ENCODE measurements around the gene TREM2. TPM values are rescaled to one million over a fixed set of nuclear protein-coding genes. Genes with fewer than 3 reads are reported as not detected.
A peak's percentile ranks its signal among the peaks of the same experiment; 100 is the strongest.
"Not testable (repeated sequence)": the region's sequence is repeated elsewhere in the genome, so short reads cannot be mapped to it uniquely, and the experiment has no call there.

The TREM2 gene
- total RNA-seq, 1 donor from 2014 or later: not detected

DNA sequence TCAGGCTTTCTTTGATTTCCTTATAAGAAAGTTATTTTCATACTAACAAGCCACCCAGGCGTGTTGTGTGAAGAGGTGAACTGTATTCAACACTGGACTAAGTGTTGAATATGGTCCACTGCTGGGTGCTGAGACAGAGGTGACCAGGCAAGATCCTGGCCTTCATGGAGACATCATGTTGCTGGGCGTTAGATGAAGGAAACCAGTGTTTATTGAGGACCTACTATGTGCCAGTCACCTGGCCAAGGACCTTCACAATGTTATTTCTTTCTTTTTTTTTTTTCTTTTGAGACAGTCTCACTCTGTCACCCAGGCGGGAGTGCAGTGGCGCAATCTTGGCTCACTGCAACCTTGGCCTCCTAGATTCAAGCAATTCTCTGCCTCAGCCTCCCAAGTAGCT, 6.9 kb downstream of the TREM2 start:
- no peak for DNase-seq (ENCODE audit: low read depth)

DNA sequence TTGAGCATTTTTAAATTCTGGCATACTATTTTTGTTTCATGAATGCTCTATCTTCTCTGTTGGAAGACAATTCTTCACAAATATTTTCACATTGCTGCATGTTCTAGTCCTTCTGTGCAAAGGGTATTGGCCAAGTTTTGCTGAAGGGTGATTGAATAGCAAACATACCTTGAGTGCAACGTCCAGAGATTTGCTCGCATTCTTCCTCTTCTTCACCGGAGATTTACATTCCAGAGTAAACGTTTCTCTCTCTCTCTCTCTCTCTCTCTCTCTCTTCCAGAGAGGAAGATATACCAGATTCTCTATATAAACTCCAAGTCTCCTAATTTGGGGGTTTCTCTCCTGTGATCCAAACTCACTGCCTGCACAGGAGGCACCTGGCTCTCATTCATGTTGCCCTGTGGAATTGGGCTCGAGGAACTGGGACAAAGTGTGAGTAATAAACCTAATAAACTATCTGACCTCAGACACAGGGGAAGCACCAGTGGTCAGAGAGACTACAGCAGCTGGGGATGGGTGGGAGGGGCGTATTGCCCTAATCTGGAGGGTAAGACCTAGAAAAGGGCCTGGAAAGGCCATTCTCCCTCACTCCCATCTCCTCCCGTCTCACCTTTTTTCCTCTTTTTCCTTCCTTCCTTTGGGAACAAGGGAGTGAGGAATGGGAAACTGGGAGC, 7.6 kb downstream of the TREM2 start:
- DNase-seq (ENCODE audit: low read depth): peak; percentile 79

DNA sequence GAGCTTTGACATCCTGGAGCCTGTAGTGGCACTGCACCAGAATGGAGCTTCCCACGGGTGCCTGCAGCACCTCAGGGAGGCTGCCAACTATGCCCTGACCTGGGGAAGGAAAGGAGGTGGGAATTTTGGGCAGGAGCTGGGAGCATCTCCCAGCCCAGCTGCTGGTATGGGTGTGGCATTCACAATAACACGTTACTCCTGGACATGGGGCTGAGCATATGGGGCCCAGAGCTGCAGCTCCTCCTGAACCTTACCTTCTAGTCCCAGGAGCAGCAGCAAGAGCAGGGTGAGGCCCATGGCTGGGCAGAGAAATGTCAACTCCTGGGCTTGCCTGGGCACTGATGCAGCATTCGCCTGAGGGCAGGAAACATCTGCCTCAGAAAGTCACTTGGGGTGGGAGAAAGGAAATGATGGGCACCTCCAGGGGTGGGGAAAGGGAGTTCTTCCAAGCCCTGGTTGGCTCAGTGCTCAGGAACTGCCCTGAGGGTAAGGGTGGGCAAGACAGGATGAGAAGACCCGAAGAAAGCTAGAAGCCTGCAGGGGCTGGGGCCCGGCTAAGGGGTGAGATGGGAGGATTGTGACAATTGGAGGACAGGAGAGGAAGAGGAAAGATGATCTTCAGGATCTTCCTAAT, 8.8 kb downstream of the TREM2 start, which contains the start of gene TREML1:
TSS of gene TREML1 (minus strand) at position 356 of the 634 bp plus-strand sequence. CDS start at position 297, 59 bp downstream.
- DNase-seq (ENCODE audit: low read depth): no peak

DNA sequence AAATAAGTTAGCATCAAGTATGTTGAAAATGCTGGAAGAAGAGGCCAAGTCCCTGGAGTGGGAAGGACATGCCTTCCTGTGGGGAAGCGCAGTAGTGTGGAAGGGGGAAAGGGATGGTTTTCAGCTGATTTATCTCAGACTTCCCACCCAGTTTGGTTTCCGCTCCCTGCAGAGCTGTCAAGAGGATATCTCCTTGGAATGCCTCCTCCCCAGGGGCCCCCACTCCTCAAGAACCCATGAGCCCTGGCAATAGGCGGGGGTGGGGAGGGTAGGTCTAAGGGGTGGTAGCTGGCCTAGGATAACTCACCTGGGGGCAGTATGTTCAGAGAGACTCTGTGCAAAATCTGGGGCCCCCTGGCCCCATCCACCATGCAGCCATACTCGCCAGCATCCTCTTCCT, 9.5 kb downstream of the TREM2 start:
- no peak for DNase-seq (ENCODE audit: low read depth)

DNA sequence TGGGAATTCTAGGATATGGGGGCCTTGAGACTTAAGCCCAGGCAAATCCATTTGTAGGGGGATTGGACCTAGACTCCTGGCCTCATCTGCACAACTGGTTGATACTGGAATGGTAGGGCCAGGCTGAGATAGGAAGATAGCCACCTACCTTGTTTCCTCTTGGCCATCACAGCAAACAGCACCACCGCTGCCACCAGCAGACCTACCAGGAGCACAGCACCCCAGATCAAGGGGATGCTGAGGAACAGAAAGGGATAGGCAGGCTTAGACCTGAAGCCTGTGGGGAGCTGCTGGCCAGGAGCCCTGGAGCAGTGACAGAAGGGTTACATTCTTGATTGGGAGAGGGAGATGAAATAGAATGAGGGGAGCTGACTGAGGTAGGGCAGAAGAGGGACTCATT, 12.2 kb downstream of the TREM2 start:
- DNase-seq (ENCODE audit: low read depth): no peak

DNA sequence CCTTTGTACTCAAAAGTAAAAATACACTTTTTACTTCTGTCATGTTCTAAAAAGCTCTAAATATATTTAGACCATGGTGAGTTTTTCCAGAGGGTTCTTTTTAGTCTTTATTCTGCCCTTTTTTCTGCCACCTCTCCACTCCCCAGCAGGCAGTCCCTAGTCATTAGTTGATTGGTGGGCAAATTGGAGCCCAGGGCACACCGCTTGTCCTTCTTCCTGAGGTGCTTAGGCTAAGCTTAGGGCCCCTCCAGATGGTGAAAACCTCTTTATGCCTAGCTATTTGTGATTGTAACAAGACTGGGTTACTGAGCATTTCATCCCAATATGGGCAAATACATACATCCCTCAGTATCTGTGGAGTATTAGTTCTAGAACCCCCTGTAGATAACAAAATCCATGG, 15.0 kb downstream of the TREM2 start:
- no peak for DNase-seq (ENCODE audit: low read depth)

DNA sequence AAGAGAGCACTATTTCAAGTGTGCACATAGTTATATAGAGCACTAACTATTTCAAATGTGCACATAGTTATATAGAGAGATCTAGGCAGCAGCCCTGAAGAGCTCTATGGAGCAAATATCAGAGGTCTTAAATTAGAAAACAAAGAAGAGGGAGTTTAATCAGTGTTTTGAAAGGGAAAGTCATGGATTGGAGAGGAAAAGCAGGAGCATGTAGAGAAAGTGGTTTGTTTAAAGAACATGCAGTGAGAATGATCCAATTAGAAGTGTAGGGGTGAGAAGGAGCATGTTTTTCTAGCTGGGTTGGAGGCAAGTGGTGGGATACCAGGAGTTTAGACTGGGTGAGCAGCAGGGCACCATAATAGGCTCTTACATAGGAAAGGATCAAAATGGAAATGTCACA, 26.0 kb downstream of the TREM2 start:
- DNase-seq (ENCODE audit: low read depth): no peak

DNA sequence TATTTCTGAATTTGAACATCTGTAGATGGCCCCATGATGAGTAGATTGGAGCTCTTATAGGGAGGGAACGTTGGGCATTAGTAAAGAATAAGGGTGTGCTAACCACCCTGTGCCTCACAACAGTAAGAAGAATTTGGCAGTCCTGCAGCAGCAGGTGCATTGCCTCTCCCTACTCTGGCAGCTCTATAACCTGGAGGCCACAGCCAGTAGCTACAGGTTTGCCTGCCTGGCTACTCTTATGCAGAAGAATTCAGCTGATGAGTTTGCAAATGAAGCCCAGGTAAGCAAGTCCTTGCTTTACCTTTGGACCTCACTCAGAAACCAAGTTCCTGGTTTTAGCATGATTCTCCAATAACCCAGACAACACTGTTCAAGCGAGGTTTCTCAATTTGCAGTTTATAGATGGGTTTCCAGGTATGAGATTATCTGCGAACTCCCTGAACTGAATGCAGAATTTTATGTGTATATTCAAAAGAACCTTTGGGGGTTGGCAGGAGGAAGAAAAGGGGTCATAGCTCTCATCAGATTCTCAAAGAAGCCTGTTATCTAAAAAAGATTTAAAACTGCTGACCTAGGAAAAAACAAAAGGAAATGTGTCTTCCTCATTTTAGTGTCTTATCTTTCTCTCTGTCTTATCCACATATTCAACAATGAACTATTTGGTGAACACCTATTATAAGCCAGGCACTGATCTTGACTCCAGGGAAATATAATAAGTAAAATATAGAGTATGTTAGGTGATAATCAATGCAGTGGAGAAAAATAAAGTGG, 27.7 kb downstream of the TREM2 start:
- DNase-seq (ENCODE audit: low read depth): no peak

- no peak for DNase-seq (ENCODE audit: low read depth)
Measured at GRCh38 chr6:41132254-41132653, 30.7 kb downstream of the TREM2 start.

GRCh38 chr6:41125282-41125681, 37.6 kb downstream of the TREM2 start:
- no peak for DNase-seq (ENCODE audit: low read depth)

DNA sequence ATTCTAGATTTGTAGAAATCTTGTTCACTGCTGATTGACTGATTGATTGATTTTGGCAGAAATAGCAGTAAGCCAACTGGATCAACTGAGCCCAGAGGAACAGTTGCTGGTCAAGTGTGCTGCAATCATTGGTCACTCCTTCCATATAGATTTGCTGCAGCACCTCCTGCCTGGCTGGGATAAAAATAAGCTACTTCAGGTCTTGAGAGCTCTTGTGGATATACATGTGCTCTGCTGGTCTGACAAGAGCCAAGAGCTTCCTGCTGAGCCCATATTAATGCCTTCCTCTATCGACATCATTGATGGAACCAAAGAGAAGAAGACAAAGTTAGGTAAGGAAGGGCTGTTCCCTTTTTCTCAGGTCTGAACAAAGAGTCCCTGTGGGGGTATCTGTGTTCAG, 40.0 kb downstream of the TREM2 start:
- no peak for DNase-seq (ENCODE audit: low read depth)

DNA sequence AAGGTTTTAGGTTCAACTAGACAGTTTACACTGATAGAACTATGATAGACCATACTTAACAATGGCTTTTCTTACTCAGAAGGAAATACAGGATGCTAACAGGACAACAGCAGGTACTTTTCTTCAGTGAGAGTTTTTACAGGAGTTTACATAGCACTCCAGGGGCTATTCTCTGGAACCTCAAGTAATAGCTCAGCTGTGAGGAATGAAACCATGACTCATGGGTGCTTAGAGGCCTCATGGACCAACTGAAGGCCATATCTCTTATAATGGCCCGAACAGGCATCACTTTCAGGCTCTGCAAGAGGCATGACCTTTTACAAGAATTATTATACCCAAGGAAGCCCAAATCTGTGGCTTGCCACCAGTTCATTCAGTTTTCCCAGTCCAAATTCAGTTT, 40.5 kb downstream of the TREM2 start:
- DNase-seq (ENCODE audit: low read depth): peak; percentile 5

- no peak for DNase-seq (ENCODE audit: low read depth)
Measured at GRCh38 chr6:41120058-41120457, 42.9 kb downstream of the TREM2 start.

DNA sequence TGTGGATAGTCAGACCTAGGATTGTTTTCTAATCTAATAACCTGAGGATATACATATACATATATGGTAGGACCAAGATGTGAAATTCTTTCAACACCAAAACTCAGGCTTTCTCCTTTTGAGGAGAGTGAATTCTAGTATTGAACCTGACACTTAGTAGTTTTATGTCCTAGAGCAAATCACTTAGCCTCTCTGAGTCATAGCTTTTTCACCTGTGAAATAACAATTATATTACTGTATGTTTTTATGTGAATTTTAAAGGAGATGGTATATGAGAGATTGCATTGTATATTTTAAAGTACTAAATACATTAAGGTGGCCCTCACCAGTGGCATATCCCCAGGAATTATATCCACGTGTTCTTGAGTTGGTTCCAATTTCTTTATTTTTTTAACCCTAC, 43.4 kb downstream of the TREM2 start:
- DNase-seq (ENCODE audit: low read depth): no peak

- not testable (repeated sequence) for DNase-seq (ENCODE audit: low read depth)
Measured at GRCh38 chr6:41115027-41115426, 47.9 kb downstream of the TREM2 start.

DNA sequence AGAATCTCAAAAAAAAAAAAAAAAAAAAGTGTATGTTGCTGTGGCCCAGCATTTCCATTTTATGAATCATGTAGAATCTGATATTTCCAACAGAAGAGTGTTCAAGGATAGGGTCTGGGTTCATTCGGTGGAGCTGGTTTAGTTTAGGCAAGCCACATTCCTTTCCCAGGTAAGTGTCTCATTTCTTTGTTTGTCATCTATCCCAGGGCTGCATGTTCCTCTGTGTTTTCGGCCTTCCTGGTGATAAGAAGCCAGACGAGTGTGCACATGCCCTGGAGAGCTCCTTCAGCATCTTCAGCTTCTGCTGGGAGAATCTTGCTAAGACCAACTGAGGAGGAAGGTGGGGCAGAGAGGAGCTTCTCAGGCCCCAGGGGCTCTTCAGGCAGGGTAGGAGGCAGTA, 51.9 kb downstream of the TREM2 start:
- DNase-seq (ENCODE audit: low read depth): no peak

Other genes with a start within 250 kb of the TREM2 start
- 2.3 and 2.7 TPM in 2 replicates for gene UNC5CL, start 123.9 kb downstream of the TREM2 start, total RNA-seq
- not detected in 2 replicates for gene TSPO2, start 120.6 kb downstream of the TREM2 start, total RNA-seq
- gene APOBEC2, start 109.9 kb downstream of the TREM2 start, total RNA-seq: 110 and 231 TPM in 2 replicates
- gene OARD1, start 90.8 kb downstream of the TREM2 start, total RNA-seq: 10.2 and 18.8 TPM in 2 replicates
- 17.2 and 20.9 TPM in 2 replicates for gene NFYA, start 90.1 kb downstream of the TREM2 start, total RNA-seq
- not detected in 2 replicates for gene TREML1, start 8.8 kb downstream of the TREM2 start, total RNA-seq
- gene TREML2, start 38.0 kb upstream of the TREM2 start, total RNA-seq: not detected in 2 replicates
- gene TREML4, start 65.2 kb upstream of the TREM2 start, total RNA-seq: not detected in 2 replicates
- not detected in 2 replicates for gene TREM1, start 123.6 kb upstream of the TREM2 start, total RNA-seq
- gene NCR2, start 172.5 kb upstream of the TREM2 start, total RNA-seq: not detected in 2 replicates

All from myocyte (in vitro differentiated cells).